Measurements from ENCODE around the gene OR13A1.
"Not testable (repeated sequence)": the region's sequence is repeated elsewhere in the genome, so short reads cannot be mapped to it uniquely, and the experiment has no call there.

The OR13A1 gene

GRCh38 chr10:45315508-45315907, at the start of gene OR13A1:
Gene OR13A1, minus strand, starts transcription at chr10:45315608. Its CDS starts 11,186 bp downstream, at chr10:45304422.
- no peak within 1 kb of the TSS for H3K27ac Mint-ChIP-seq
- no peaks in the 10 kb centered on the region for H3K4me1 Mint-ChIP-seq
- H3K27me3 Mint-ChIP-seq, result no peaks in the 10 kb centered on the region
- no peak for DNase-seq
- H3K4me3 Mint-ChIP-seq, result no peak within 1 kb of the TSS
- no peak for ATAC-seq
- H3K9me3 Mint-ChIP-seq, result peaks cover 13 to 18% of the 10 kb centered on the region in 2 donors

- H3K4me3 Mint-ChIP-seq, ATAC-seq, H3K4me1 Mint-ChIP-seq, DNase-seq, H3K9me3 Mint-ChIP-seq, H3K27ac Mint-ChIP-seq: not testable (repeated sequence)
- peaks cover 15% of the 10 kb centered on the region for H3K27me3 Mint-ChIP-seq
These were observed 46.8 kb upstream of the OR13A1 start for GRCh38 chr10:45361983-45362799.

- ATAC-seq, H3K27me3 Mint-ChIP-seq: not testable (repeated sequence)
These were observed 43.6 kb upstream of the OR13A1 start for GRCh38 chr10:45358961-45359360.

GRCh38 chr10:45355494-45355893, 40.1 kb upstream of the OR13A1 start:
- ATAC-seq, result no peak
- peaks cover 22% of the 10 kb centered on the region for H3K4me1 Mint-ChIP-seq

More at GRCh38 chr10:45358961-45359360, 43.6 kb upstream of the OR13A1 start:
- not testable (repeated sequence) for H3K4me3 Mint-ChIP-seq, DNase-seq, H3K9me3 Mint-ChIP-seq, H3K27ac Mint-ChIP-seq
- peaks cover 13% of the 10 kb centered on the region for H3K4me1 Mint-ChIP-seq

GRCh38 chr10:45354261-45354660, 38.9 kb upstream of the OR13A1 start:
- no peak for DNase-seq
- Mint-ChIP-seq H3K27me3 (no peaks in the 10 kb centered on the region), H3K9me3 (no peaks in the 10 kb centered on the region), H3K27ac (no peak overlapping the region), H3K4me3 (no peak overlapping the region), H3K4me1 (peaks cover 22% of the 10 kb centered on the region)
- ATAC-seq, result no peak

More at GRCh38 chr10:45355494-45355893, 40.1 kb upstream of the OR13A1 start:
- no peaks in the 10 kb centered on the region for H3K27me3 Mint-ChIP-seq
- no peak overlapping the region for H3K27ac Mint-ChIP-seq
- no peaks in the 10 kb centered on the region for H3K9me3 Mint-ChIP-seq
- no peak for DNase-seq
- no peak overlapping the region for H3K4me3 Mint-ChIP-seq

- H3K27ac Mint-ChIP-seq, result no peak overlapping the region
- ATAC-seq (peak; percentile 85), DNase-seq (no peak)
- H3K4me3 Mint-ChIP-seq, result peak overlapping the region in 1 of 2 donors; percentile 1
- peaks cover 22% of the 10 kb centered on the region for H3K4me1 Mint-ChIP-seq
- H3K27me3 Mint-ChIP-seq, result no peaks in the 10 kb centered on the region
- H3K9me3 Mint-ChIP-seq, result peaks cover 5 to 8% of the 10 kb centered on the region in 2 donors
These were observed 37.8 kb upstream of the OR13A1 start for GRCh38 chr10:45353186-45353585.

GRCh38 chr10:45348196-45348765, 32.9 kb upstream of the OR13A1 start:
- H3K27ac Mint-ChIP-seq, ATAC-seq, H3K4me3 Mint-ChIP-seq, DNase-seq, H3K27me3 Mint-ChIP-seq: not testable (repeated sequence)
- Mint-ChIP-seq H3K9me3 (peaks cover 8 to 12% of the 10 kb centered on the region in 2 donors), H3K4me1 (peaks cover 13% of the 10 kb centered on the region)

GRCh38 chr10:45347464-45347863, 32.1 kb upstream of the OR13A1 start:
- not testable (repeated sequence) for DNase-seq, H3K27me3 Mint-ChIP-seq, H3K4me1 Mint-ChIP-seq, H3K4me3 Mint-ChIP-seq, ATAC-seq, H3K27ac Mint-ChIP-seq
- peaks cover 8 to 12% of the 10 kb centered on the region in 2 donors for H3K9me3 Mint-ChIP-seq

- not testable (repeated sequence) for H3K4me3 Mint-ChIP-seq, H3K27ac Mint-ChIP-seq, ATAC-seq, DNase-seq, H3K27me3 Mint-ChIP-seq, H3K4me1 Mint-ChIP-seq
- H3K9me3 Mint-ChIP-seq, result peaks cover 8 to 12% of the 10 kb centered on the region in 2 donors
These were observed 31.4 kb upstream of the OR13A1 start for GRCh38 chr10:45346652-45347335.

GRCh38 chr10:45340420-45340819, 25.0 kb upstream of the OR13A1 start:
- H3K4me3 Mint-ChIP-seq, DNase-seq, H3K4me1 Mint-ChIP-seq, ATAC-seq, H3K27me3 Mint-ChIP-seq: not testable (repeated sequence)
- peak overlapping the region in 1 of 2 donors; percentile 76 for H3K27ac Mint-ChIP-seq
- peaks cover 7 to 13% of the 10 kb centered on the region in 2 donors for H3K9me3 Mint-ChIP-seq

GRCh38 chr10:45339894-45340293, 24.5 kb upstream of the OR13A1 start:
- Mint-ChIP-seq H3K27ac (no peak overlapping the region), H3K4me3 (no peak overlapping the region), H3K9me3 (peaks cover 7 to 13% of the 10 kb centered on the region in 2 donors), H3K27me3 (no peaks in the 10 kb centered on the region), H3K4me1 (no peaks in the 10 kb centered on the region)
- DNase-seq (no peak), ATAC-seq (no peak)

- DNase-seq, H3K4me3 Mint-ChIP-seq, H3K4me1 Mint-ChIP-seq, ATAC-seq, H3K27ac Mint-ChIP-seq: not testable (repeated sequence)
- Mint-ChIP-seq H3K9me3 (peaks cover 5 to 20% of the 10 kb centered on the region in 2 donors), H3K27me3 (peaks cover 16% of the 10 kb centered on the region)
These were observed 16.4 kb upstream of the OR13A1 start for GRCh38 chr10:45331824-45332223.

- DNase-seq, ATAC-seq, H3K4me1 Mint-ChIP-seq, H3K27ac Mint-ChIP-seq, H3K4me3 Mint-ChIP-seq: not testable (repeated sequence)
- Mint-ChIP-seq H3K9me3 (peaks cover 5 to 22% of the 10 kb centered on the region in 2 donors), H3K27me3 (peaks cover 24% of the 10 kb centered on the region)
These were observed 11.5 kb upstream of the OR13A1 start for GRCh38 chr10:45326864-45327263.

GRCh38 chr10:45325116-45325515, 9.7 kb upstream of the OR13A1 start:
- no peak overlapping the region for H3K27ac Mint-ChIP-seq
- H3K4me3 Mint-ChIP-seq, result no peak overlapping the region
- ATAC-seq, result no peak
- no peaks in the 10 kb centered on the region for H3K4me1 Mint-ChIP-seq
- peaks cover 17% of the 10 kb centered on the region for H3K27me3 Mint-ChIP-seq
- H3K9me3 Mint-ChIP-seq, result peaks cover 5 to 22% of the 10 kb centered on the region in 2 donors
- no peak for DNase-seq

- no peak overlapping the region for H3K4me3 Mint-ChIP-seq
- no peak for ATAC-seq
- H3K9me3 Mint-ChIP-seq, result no peaks in the 10 kb centered on the region
- no peak overlapping the region for H3K27ac Mint-ChIP-seq
- H3K4me1 Mint-ChIP-seq, result no peaks in the 10 kb centered on the region
- no peak for DNase-seq
- H3K27me3 Mint-ChIP-seq, result peaks cover 8% of the 10 kb centered on the region
These were observed 4.3 kb upstream of the OR13A1 start for GRCh38 chr10:45319702-45320101.
